HK-2 (cell line): Measurements from ENCODE around the gene CXCL8.

ENCODE experiments used
- DNase-seq: peaks from one replicate; pipeline ENCODE4 v3.0.0-alpha.2; 2018; ENCODE audit not compliant: unreplicated experiment

CXCL8 gene

GRCh38 chr4:73718375-73719373, 21.7 kb upstream of the CXCL8 start:
- DNase-seq = no peak

- DNase-seq = no peak
Measured at GRCh38 chr4:73721435-73721834, 18.9 kb upstream of the CXCL8 start.

- no peak for DNase-seq
Measured at GRCh38 chr4:73721909-73722308, 18.5 kb upstream of the CXCL8 start.

- DNase-seq = no peak
Measured at GRCh38 chr4:73723023-73723422, 17.3 kb upstream of the CXCL8 start.

DNA sequence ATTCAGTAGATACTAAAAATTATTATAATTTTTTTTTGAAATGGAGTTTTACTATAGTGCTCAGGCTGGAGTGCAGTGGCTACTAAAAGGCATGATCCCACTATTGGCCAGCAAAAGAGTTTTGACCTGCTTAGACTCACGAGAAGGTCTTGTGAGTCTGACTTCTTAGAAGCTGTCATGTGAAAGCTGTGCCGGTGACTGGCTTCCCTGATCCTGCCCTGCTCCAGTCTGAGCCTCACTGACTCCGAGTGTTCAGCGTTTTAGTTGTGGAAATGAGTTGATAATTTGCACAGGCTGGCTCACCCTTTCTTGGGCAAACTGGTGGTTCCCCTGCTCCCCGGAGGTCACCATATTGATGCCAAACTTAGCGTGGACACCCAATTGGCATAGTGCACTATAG, 16.4 kb upstream of the CXCL8 start:
- no peak for DNase-seq

DNA sequence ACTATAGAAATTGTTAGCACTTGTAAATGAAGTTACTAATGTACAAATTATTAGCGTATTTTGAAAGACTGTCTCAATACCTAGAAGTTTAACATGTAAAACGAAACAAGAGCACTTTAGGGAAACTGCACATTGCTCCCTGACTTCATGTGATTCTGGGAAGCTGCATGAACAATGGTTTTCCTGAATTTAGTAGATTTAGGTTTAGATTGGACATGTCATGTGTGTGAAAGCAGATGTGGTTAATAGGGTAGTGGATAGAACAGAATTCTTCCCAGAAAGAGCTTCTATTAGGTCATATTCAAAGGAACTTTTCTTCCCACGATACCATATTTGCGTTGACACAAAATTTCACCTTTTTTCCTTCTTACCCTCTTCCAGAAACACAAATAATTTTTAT, 14.9 kb upstream of the CXCL8 start:
- DNase-seq = no peak

DNA sequence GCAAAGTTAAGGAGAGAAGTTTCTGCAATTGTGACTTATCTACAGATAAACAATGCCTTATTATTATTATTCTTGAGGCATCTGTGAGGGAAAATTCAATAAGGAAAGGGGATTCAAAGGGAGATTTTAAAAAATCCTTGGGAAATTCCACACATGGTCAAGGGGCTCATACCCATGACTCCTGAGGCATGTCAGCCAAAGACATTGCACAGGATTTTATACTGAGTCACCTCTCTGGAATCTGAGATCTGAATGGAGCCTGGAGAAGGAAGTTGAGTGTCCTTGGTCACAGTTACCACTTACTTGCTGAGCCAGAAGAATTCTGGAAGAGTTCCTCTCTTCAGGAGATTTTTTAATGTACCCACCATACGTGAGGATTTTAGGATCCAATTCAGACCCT, 14.4 kb upstream of the CXCL8 start:
- DNase-seq = peak; percentile 59

DNA sequence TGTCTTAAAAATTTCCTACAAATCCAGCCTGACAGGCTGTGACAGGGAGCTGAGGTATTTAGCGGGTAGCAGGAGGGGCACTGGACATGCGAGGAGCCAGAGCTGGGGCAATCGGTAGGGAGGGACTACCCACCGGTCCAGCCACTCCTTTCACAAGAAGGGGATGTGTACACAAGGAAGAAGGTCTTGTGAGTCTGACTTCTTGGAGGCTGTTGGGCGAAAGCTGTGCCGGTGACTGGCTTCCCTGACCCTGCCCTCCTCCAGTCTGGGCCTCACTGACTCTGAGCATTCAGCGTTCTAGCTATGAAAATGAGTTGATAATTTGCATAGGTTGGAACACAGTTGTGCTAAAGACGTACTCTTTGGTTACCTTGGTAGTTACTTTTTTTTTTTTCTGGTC, 12.7 kb upstream of the CXCL8 start:
- DNase-seq = peak; percentile 79

GRCh38 chr4:73728091-73728741, 12.2 kb upstream of the CXCL8 start:
- DNase-seq = no peak

DNA sequence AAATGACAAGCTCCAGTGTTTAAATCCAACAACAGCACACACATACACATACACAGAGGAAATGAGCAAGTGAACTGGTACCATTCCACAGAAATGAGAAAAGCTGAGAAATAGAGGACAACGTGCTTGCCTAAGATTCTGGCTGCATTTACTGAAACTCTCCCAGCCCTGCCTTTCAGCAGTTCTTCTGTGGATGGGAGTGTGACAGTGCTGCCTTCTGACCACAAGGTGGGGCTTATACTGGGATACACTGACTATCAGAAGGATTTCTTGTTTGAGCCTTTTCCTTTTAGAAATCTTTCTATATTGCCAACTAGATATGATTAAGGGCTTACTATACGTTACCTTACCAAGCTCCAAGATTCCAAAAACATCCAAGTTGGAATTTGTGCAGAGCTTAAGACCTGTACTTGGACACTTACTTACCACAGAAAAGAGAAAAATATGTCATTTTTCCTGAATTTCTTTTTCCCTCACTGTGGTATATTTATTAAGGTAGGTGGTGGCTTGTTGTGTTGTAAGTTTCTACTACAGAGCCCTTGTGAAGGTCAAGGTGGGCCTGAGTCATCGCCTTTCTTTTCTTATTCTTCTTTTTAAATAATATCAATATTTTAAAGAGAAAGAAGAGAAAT, 10.7 kb upstream of the CXCL8 start:
- DNase-seq = peak; percentile 57

GRCh38 chr4:73730292-73730691, 10.1 kb upstream of the CXCL8 start:
- no peak for DNase-seq

- DNase-seq = no peak
Measured at GRCh38 chr4:73730867-73731266, 9.5 kb upstream of the CXCL8 start.

GRCh38 chr4:73731968-73732610, 8.3 kb upstream of the CXCL8 start:
- DNase-seq = no peak

DNA sequence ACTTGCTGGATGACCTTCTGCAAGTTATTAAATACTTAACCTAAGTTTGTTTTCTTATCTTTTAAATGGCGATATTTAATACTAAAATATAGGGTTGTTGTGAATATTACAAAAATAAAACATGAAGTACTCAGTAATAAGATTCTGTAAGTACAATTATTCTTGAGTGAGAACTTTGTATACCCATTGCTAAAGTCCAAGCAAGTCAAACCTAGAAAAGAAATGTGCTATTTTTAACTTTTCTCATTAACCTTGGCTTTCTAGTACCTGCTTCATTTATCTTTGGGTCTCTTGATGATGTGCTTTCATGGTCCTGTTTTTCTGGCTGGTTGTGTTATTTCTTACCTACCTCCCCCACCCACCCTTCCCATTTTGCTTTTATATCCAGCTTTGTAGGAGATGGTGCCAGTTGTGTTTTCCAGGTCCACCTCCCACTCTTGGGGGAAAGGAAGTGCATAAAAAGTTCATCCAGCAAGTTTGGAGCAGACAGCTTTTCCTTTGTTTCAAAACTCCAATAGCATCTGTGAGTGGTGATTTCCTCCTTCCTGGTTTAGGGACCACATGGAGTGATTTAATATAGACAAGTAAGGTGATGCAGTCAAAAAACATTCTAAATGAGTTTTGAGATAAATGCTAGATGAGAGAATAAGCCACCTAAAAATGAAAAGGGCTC, 7.5 kb upstream of the CXCL8 start:
- no peak for DNase-seq

GRCh38 chr4:73734530-73735001, 5.8 kb upstream of the CXCL8 start:
- DNase-seq = no peak

- DNase-seq = no peak
Measured at GRCh38 chr4:73735231-73735630, 5.1 kb upstream of the CXCL8 start.

GRCh38 chr4:73741031-73741749, 821 bp downstream of the CXCL8 start:
- DNase-seq = no peak

- no peak for DNase-seq
Measured at GRCh38 chr4:73741750-73742489, 1.6 kb downstream of the CXCL8 start.

DNA sequence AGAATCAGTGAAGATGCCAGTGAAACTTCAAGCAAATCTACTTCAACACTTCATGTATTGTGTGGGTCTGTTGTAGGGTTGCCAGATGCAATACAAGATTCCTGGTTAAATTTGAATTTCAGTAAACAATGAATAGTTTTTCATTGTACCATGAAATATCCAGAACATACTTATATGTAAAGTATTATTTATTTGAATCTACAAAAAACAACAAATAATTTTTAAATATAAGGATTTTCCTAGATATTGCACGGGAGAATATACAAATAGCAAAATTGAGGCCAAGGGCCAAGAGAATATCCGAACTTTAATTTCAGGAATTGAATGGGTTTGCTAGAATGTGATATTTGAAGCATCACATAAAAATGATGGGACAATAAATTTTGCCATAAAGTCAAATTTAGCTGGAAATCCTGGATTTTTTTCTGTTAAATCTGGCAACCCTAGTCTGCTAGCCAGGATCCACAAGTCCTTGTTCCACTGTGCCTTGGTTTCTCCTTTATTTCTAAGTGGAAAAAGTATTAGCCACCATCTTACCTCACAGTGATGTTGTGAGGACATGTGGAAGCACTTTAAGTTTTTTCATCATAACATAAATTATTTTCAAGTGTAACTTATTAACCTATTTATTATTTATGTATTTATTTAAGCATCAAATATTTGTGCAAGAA, 2.3 kb downstream of the CXCL8 start:
- DNase-seq = no peak
